HG02884 (cell line): ENCODE results near the gene PLXNA4.

Experiments used
- ATAC-seq: cut with Tn5 transposase; IDR thresholded peaks from one replicate; pipeline ENCODE4 v1.9.1; 2021; ENCODE audit warnings: mild to moderate bottlenecking, moderate library complexity; ENCODE audit not compliant: unreplicated experiment

The PLXNA4 gene

GRCh38 chr7:132250480-132251326 is 325.6 kb downstream of the PLXNA4 start:
- no peak for ATAC-seq

DNA sequence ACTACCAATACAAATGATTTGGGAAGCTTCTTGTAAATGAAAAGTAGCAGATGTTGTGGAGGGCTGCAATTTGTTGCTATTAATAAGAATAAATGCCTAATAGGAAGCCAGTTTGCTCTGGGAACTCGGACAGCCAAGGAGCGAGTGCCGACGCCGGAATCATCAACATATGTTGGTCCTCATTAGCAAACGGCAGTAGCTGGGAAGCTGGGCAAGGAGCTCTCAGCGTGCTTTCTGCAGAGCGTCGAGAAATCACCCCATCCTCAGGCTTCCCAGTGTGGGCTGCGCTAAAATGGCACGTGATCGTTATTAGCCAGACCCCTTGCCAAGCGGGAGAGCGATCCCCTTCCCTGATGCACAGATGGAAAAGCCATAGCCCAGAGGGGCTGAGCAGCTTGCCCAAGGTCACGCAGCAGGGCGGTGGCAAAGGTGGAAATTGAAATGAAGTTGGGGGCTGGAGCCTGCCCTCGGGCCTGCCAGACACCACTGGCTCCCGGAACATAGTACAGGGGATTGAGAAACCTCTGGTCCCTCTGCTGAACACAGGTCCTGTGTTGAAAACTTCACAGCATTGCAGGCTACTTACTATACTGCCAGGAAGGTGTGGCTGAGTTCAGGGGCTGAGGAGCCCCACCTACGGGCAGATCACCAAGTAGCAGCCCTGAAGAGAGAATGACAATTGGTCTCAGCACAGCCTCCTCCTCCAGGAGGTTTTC is 326.9 kb downstream of the PLXNA4 start:
- ATAC-seq: no peak

- ATAC-seq: no peak
Measured at GRCh38 chr7:132248841-132249240, 327.4 kb downstream of the PLXNA4 start.

DNA sequence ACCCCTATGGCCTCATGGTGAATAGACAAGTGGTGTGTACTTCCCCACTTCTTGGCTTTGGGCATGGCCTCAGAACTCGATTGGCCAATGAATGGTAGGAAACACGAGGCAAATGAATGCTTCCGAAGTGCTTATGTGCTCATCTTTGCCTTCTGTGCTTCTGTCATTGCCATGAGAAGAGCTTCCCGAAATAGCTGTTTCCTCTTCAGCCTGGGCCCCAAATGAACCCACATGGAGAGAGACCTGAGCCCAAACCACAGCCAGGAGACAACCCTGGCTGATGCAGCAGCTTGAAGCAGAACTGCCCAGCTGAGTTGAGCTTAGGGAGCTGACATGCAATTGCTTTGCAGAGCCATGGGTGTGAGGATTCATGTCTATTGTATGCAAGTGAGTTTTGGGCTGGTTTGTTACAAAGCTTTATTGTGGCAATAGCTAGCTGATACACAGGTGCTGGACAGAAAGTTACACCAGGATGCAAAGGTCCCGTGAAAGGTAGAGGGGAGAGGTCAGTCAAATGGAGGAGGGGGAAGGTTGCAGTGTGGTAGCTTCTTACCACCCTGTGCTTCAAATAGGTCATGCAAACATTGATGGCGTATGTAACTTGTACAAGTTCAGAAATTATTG is 328.2 kb downstream of the PLXNA4 start:
- no peak for ATAC-seq

- ATAC-seq: no peak
Measured at GRCh38 chr7:132246591-132246990, 329.7 kb downstream of the PLXNA4 start.

GRCh38 chr7:132245539-132245938 is 330.7 kb downstream of the PLXNA4 start:
- ATAC-seq: no peak

GRCh38 chr7:132244903-132245480 is 331.3 kb downstream of the PLXNA4 start:
- ATAC-seq: no peak

DNA sequence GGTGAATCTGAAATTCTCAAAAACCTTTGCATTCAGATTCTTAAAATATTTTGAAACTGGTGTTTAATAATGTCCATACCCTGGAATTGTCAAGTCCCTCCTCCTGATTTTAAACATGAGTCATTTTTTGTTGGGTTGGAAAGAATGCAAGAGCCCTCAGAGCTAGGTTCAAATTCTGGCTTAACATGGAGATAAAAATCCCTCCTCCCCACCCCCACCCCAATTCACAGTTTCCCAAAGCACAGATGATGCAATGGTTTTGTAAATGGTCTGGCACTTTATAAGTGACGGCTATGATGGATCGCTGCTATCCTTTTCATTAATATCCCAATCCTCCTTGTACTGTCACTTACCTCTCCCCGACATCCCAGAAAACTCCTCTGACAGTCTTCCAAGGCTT is 332.8 kb downstream of the PLXNA4 start:
- no peak for ATAC-seq

DNA sequence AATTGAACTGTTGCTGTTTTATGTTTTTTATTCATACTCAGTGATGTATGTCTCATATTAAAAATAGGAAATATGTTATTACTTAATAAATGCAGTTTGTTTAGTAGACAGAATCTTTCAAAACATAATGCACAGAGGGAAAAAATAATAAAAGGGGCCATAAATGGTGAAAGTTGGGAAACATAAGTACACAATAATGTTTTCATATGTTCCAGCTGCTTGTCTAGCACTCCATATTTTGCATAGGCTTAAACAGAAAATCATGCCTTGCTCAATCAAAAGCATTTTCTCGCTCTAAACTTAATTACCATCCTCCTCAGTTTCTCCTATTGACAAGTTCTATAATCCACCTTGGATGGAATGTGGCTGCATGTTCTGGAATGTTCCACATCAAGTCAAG is 333.2 kb downstream of the PLXNA4 start:
- no peak for ATAC-seq

GRCh38 chr7:132242192-132242812 is 334.0 kb downstream of the PLXNA4 start:
- ATAC-seq: no peak

DNA sequence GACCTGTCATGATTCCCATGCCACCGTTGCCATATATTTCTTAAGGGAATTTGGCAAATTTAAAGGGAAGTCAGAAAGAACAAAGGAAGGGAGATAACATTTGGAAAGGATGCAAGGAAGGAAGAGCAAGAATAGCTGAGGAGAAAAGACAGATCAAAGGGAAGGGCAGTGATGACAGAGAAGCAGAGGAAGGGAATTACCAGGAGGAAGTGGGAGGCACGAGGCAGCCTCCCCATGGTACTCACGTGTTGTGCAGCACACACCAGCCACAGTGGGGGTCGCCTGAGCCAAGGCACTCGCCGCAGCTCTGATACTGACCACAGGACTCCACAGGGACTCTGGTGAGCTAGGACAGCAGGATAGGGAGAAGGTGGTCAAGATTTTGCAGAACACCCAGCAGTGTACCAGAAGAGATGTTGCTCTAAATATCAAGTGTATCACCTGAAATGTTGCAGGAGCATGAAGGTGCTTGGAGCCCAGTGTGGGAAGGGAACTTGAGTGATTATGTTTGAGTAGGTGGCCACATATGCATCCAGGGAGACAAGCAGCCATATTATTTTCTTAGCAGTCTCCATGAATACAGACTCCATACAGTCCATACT is 335.3 kb downstream of the PLXNA4 start:
- no peak for ATAC-seq

- ATAC-seq: no peak
Measured at GRCh38 chr7:132240262-132240661, 336.0 kb downstream of the PLXNA4 start.

- ATAC-seq: no peak
Measured at GRCh38 chr7:132239422-132239994, 336.8 kb downstream of the PLXNA4 start.

DNA sequence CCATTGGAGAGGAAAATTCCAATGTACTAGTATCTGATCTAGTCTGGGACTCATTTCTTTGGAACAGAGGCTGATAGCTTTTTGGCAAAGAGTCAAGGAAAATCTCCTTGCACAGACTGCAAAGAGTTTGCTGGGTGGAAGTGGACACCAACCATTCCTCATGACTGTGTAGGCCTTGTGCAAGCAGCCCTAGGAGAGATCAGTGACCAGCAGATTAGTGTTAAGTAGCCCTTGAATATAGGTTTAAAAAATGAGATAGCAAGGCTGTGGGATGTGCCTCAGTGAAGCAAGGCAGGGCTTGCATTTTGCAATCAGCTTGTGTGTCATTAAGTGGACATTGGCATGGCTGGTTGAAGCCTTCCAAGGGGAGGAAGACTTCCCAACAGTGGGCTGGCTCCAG is 341.6 kb downstream of the PLXNA4 start:
- ATAC-seq: no peak

- ATAC-seq: no peak
Measured at GRCh38 chr7:132232406-132232805, 343.9 kb downstream of the PLXNA4 start.

- ATAC-seq: no peak
Measured at GRCh38 chr7:132230462-132230861, 345.8 kb downstream of the PLXNA4 start.

DNA sequence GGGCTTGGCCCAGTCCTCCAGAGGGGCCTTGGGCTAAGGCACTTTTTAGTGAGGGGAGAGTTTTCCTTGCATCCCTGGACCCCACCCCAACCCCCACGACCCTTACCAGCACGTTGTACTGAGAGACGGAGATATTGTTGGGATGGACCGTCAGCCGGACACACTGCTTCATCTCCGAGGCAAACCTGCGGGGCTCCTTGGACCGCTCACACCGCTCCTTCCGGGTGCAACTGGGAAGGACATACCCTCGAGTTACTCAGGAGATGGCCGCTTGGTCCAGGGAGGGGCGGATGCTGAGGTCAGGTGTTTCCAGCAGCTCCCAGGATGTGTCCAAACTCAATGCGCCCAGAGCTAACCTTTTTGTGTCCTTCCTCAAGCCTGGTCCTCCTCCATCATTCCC is 348.0 kb downstream of the PLXNA4 start:
- ATAC-seq: no peak

GRCh38 chr7:132226957-132227290 is 349.3 kb downstream of the PLXNA4 start:
- no peak for ATAC-seq

GRCh38 chr7:132226046-132226956 is 350.0 kb downstream of the PLXNA4 start:
- ATAC-seq: no peak
